K562 (cell line): ENCODE data around the gene SLC1A4. TPM values are rescaled to one million over a fixed set of nuclear protein-coding genes. Genes with fewer than 3 reads are reported as not detected.

Source experiments
- ATAC-seq: fragments of 200-7000 bp; cut with Tn5 transposase; 3 replicates; pipeline ENCODE4 v1.9.1; 2020; ENCODE audit warnings: moderate library complexity
- BruUV-seq: library from RNA; stranded (reverse); fragments of 400-500 nt; replicated peaks from 2 replicates; lab custom pipeline; 2021; lab: Mats Ljungman, UMichigan
- CTCF ChIA-PET: fragments of 300-600 bp; formaldehyde crosslinking; extraction: SDS; loops from one replicate; lab custom pipeline; 2021; ENCODE audit warnings: low intra/inter-chr PET ratio; lab: Yijun Ruan, JAX
- POLR2A ChIA-PET: fragments of 300-600, 350-650 bp; sonication (Branson Sonifier 250); formaldehyde crosslinking; extraction: SDS; loops from one replicate; lab custom pipeline; 2021; ENCODE audit warnings: antibody characterized with exemption, inconsistent platforms; lab: Yijun Ruan, JAX
- DNase-seq, 4 experiments: peaks; one replicate each; pipeline versions ENCODE4 v3.0.0 to v3.0.0-alpha.2; 2011 to 2018; ENCODE audit warnings: low spot score in 3 of 4, mixed read lengths in 3 of 4; ENCODE audit errors: extremely low read depth in 1 of 4
- FAIRE-seq: peaks from 2 replicates; lab custom pipeline; 2011; peaks lifted over from hg19 to GRCh38; lab: Jason Lieb, UNC
- H2AFZ ChIP-seq: 2 replicates; pipeline ENCODE4 v1.6.0; 2011; ENCODE audit warnings: low read depth, low read length, control low read depth, inconsistent platforms
- H3K27ac ChIP-seq: fragments of 200-600 bp; 3 replicates; pipeline ENCODE4 v1.8.0; 2011; ENCODE audit warnings: low read depth, mild to moderate bottlenecking, control low read depth, inconsistent platforms, low read length, moderate library complexity, mixed read lengths; ENCODE audit errors: extremely low read depth
- H3K27me3 ChIP-seq, 2 experiments: fragments of 300-600 bp in 1 of 2; 2 replicates in 1 of 2; 3 replicates in 1 of 2; pipeline versions ENCODE4 v1.6.0 to v1.8.0; 2011; ENCODE audit warnings: inconsistent platforms in 2 of 2, low read length in 2 of 2, mild to moderate bottlenecking in 1 of 2, mixed read lengths in 1 of 2, moderate library complexity in 1 of 2; ENCODE audit not compliant: control insufficient read depth in 2 of 2, insufficient read depth in 2 of 2
- H3K36me3 ChIP-seq: fragments of 300-600 bp; 3 replicates; pipeline ENCODE4 v1.8.0; 2011; ENCODE audit warnings: mild to moderate bottlenecking, low read length, inconsistent platforms; ENCODE audit not compliant: control insufficient read depth, insufficient read depth
- H3K4me1 ChIP-seq, 2 experiments: fragments of 200-600 bp in 1 of 2; replicated peaks in 1 of 2; 2 replicates in 1 of 2; 3 replicates in 1 of 2; pipeline versions ENCODE4 v1.5.1 to v1.8.0; 2011; ENCODE audit warnings: inconsistent platforms in 2 of 2, low read length in 2 of 2, mild to moderate bottlenecking in 1 of 2, mixed read lengths in 1 of 2, moderate library complexity in 1 of 2; ENCODE audit not compliant: control insufficient read depth in 2 of 2, insufficient read depth in 2 of 2
- H3K4me2 ChIP-seq: 2 replicates; pipeline ENCODE4 v1.6.1; 2011; ENCODE audit warnings: low read length, control low read depth, inconsistent platforms, mixed read lengths; ENCODE audit not compliant: insufficient read depth
- H3K4me3 ChIP-seq: fragments of 200-600 bp; sonication (generic), shearing (Covaris generic); 2 replicates; pipeline ENCODE4 v1.5.1; 2016; ENCODE audit warnings: control low read depth, inconsistent platforms
- H3K79me2 ChIP-seq: fragments of 200-600 bp; 3 replicates; pipeline ENCODE4 v1.8.0; 2011; ENCODE audit warnings: low read length, inconsistent platforms; ENCODE audit not compliant: control insufficient read depth, insufficient read depth
- H3K9ac ChIP-seq, 2 experiments: 2 replicates each; pipeline versions ENCODE4 v1.6.0 to v1.6.1; 2011; ENCODE audit warnings: low read depth in 2 of 2, low read length in 2 of 2, control low read depth in 1 of 2, inconsistent platforms in 1 of 2, mild to moderate bottlenecking in 1 of 2, mixed read lengths in 1 of 2; ENCODE audit not compliant: insufficient read depth in 1 of 2
- H3K9me1 ChIP-seq: one replicate; pipeline ENCODE4 v1.6.0; 2011; ENCODE audit warnings: inconsistent platforms, mild to moderate bottlenecking, low read length, moderate library complexity; ENCODE audit not compliant: control insufficient read depth, insufficient read depth
- H3K9me3 ChIP-seq: replicated peaks from 2 replicates; pipeline ENCODE4 v1.5.1; 2011; ENCODE audit warnings: low read depth, low read length, inconsistent platforms; ENCODE audit not compliant: control insufficient read depth, insufficient read depth
- H4K20me1 ChIP-seq: replicated peaks from 2 replicates; pipeline ENCODE4 v1.6.1; 2011; ENCODE audit warnings: low read length, inconsistent platforms, mixed read lengths; ENCODE audit not compliant: control insufficient read depth, insufficient read depth
- MAFK ChIP-seq: IDR thresholded peaks from 2 replicates; pipeline ENCODE4 v1.6.1; 2011; ENCODE audit warnings: low read length, improper control_type of control experiment
- POLR2G ChIP-seq: fragments of 200-400 bp; formaldehyde crosslinking; IDR thresholded peaks from 2 replicates; pipeline ENCODE4 v1.6.1; 2017; ENCODE audit warnings: low read depth, mild to moderate bottlenecking, antibody characterized with exemption, low read length, moderate library complexity
- ZNF3 ChIP-seq: fragments of 250-450 bp; sonication (Bioruptor Pico); IDR thresholded peaks from 2 replicates; pipeline ENCODE4 v1.5.0; 2021; ENCODE audit warnings: mild to moderate bottlenecking, moderate library complexity
- WGBS: fragments of 100-300 bp; shearing (Covaris generic); methylation state at CpG from one replicate; pipeline ENCODE4 v1.1.6; 2016; ENCODE audit warnings: low coverage, mixed read lengths; ENCODE audit not compliant: insufficient coverage; ENCODE audit errors: missing lambda C conversion rate; 5-methylcytosine and 5-hydroxymethylcytosine counted together
- in situ Hi-C: fragments of 300-500 bp; cut with MboI; formaldehyde crosslinking; loops from 4 replicates; pipeline ENCODE4 v1.15.0; 2018; ENCODE audit warnings: inconsistent platforms, mixed read lengths
- intact Hi-C: fragments of 100-400 bp; cut with micrococcal nuclease; formaldehyde crosslinking; loops from 2 replicates; pipeline ENCODE4 v1.14.2; 2022
- polyA plus RNA-seq, 8 experiments: library from polyadenylated mRNA; depleted of rRNA in 4 of 8; stranded (reverse) in 5 of 8; unstranded in 3 of 8; fragments of >200 nt; fragmentation: Nextera tagmentation in 2 of 8; fragmentation: Illumina TruSeq in 1 of 8; extraction: Ambion mirVana in 2 of 8; extraction: Trizol in 1 of 8; gene quantifications; 2 replicates each; pipeline versions ENCODE4 v1.2.1 to v1.2.3, GENCODE V29; 2011 to 2014; ENCODE audit warnings: inconsistent platforms in 1 of 8, missing spikeins in 1 of 8
- total RNA-seq, 7 experiments: library from RNA; depleted of rRNA in 6 of 7; stranded (reverse); fragments of >200 nt in 6 of 7; fragmentation: Illumina TruSeq in 2 of 7; extraction: Trizol in 2 of 7; gene quantifications; 2 replicates each; pipeline versions ENCODE4 v1.2.1 to v1.2.3, GENCODE V29; 2011 to 2021; ENCODE audit warnings: low replicate concordance in 1 of 7
- TF ChIP-seq, protein P1 (sequence below): IDR thresholded peaks from 2 replicates; pipeline ENCODE4 v1.6.1; 2014; ENCODE audit warnings: antibody characterized with exemption

The SLC1A4 gene
- total and polyA plus RNA-seq, 9 of the 15 experiments (the other 6 are each of a cell fraction or from before 2014, with no cell fraction given), result 4.4 to 24.0 (median 10.9) TPM

DNA sequence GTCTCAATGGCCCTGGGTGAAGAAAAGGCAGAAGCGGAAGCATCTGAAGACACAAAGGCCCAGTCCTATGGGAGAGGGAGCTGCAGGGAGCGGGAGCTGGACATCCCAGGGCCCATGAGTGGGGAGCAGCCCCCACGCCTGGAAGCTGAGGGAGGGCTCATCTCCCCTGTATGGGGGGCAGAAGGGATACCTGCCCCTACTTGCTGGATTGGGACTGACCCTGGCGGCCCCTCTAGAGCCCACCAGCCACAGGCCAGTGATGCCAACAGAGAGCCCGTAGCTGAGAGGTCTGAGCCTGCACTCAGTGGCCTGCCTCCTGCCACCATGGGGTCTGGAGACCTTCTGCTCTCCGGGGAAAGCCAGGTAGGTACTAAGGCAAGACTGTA, 80.2 kb downstream of the SLC1A4 start:
- H3K4me1 ChIP-seq, result peaks cover 13% of the 10 kb centered on the region in 2 experiments; a peak in 4 of 5 replicates
- no peaks in the 10 kb centered on the region for H3K9me1 ChIP-seq
- H3K79me2 ChIP-seq, result peaks cover 18% of the 10 kb centered on the region
- 0 out of 2 replicates have a peak, but pooled peaks cover 4% of the 10 kb centered on the region for H4K20me1 ChIP-seq
- WGBS, result 90% methylated on average over 5 of the region's 6 CpGs
- no peak overlapping the region; a peak in 1 of 4 replicates for H3K9ac ChIP-seq
- no peak overlapping the region for H2AFZ ChIP-seq
- TF ChIP-seq MAFK, result no peak
- no peak for TF ChIP-seq ZNF3 (CRISPR knock-in tag)
- TF ChIP-seq, protein P1, sequence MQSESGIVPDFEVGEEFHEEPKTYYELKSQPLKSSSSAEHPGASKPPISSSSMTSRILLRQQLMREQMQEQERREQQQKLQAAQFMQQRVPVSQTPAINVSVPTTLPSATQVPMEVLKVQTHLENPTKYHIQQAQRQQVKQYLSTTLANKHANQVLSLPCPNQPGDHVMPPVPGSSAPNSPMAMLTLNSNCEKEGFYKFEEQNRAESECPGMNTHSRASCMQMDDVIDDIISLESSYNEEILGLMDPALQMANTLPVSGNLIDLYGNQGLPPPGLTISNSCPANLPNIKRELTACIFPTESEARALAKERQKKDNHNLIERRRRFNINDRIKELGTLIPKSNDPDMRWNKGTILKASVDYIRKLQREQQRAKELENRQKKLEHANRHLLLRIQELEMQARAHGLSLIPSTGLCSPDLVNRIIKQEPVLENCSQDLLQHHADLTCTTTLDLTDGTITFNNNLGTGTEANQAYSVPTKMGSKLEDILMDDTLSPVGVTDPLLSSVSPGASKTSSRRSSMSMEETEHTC, result no peak
- 0 out of 2 replicates have a peak, but pooled peaks have one; percentile 17 for TF ChIP-seq POLR2G
- POLR2A ChIA-PET, result interaction anchor here (0.6 to 2.1 kb wide), 4 partner anchors 10 to 367 kb away, joined by 3 to 7 read pairs (median 4); partner anchors contain the start of gene CEP68
- DNase-seq (no peak), ATAC-seq (no peak), FAIRE-seq (no peak)
- in situ Hi-C loops, result loop anchor here (10.0 kb wide), 1 partner anchor 505 kb away; no protein-coding TSS in a partner anchor
- CTCF ChIA-PET, result no interaction called here
- H3K4me3 ChIP-seq, result no peak overlapping the region
- no TSS peak for BruUV-seq
- H3K4me2 ChIP-seq, result no peak overlapping the region
- no peak overlapping the region for H3K27ac ChIP-seq
- H3K36me3 ChIP-seq, result peaks cover 51% of the 10 kb centered on the region; the same call in 2 of the 3 replicates
- intact Hi-C loops, result loop anchor here (10.0 kb wide), 1 partner anchor 365 kb away; the partner anchor contains the start of gene SPRED2
- no peaks in the 10 kb centered on the region for H3K27me3 ChIP-seq
- H3K9me3 ChIP-seq, result no peaks in the 10 kb centered on the region
